Ovary (tissue), 9 donors: ENCODE results near the gene ZNF277. TPM values are rescaled to one million over a fixed set of nuclear protein-coding genes. Genes with fewer than 3 reads are reported as not detected.

ENCODE experiments used
- DNase-seq, 5 donors: peaks; one replicate each; pipeline ENCODE4 v3.0.0-alpha.2; 2019 to 2020
- H3K27ac ChIP-seq, 2 donors: fragments of 200-600 bp; one replicate each; pipeline versions ENCODE4 v1.5.1 to v1.8.0; 2019 to 2022
- H3K27me3 ChIP-seq: fragments of 200-600 bp; one replicate; pipeline ENCODE4 v1.8.0; 2022
- H3K36me3 ChIP-seq: fragments of 200-600 bp; sonication (generic); one replicate; pipeline ENCODE4 v1.5.1; 2019
- H3K4me1 ChIP-seq: one replicate; pipeline ENCODE4 v1.8.1; 2013; ENCODE audit warnings: mild to moderate bottlenecking, moderate library complexity; ENCODE audit not compliant: insufficient read depth
- H3K4me3 ChIP-seq: fragments of 200-600 bp; sonication (generic); one replicate; pipeline ENCODE4 v1.5.1; 2017
- H3K9me3 ChIP-seq, 2 donors: fragments of 200-600 bp in 1 of 2; sonication (generic) in 1 of 2; one replicate each; pipeline versions ENCODE4 v1.5.1 to v1.8.1; 2013 to 2019; ENCODE audit warnings: mild to moderate bottlenecking in 1 of 2, moderate library complexity in 1 of 2
- CTCF ChIP-seq, 3 donors: fragments of 450-650 bp in 2 of 3; fragments of 200-600 bp in 1 of 3; IDR thresholded peaks; one replicate each; pipeline versions ENCODE4 v1.5.1 to v1.8.0; 2016 to 2022; ENCODE audit warnings: antibody characterized with exemption in 3 of 3, mild to moderate bottlenecking in 1 of 3
- EP300 ChIP-seq: sonication (generic); formaldehyde crosslinking; IDR thresholded peaks from one replicate; pipeline ENCODE4 v1.6.1; 2017; ENCODE audit warnings: antibody characterized with exemption
- POLR2A ChIP-seq: fragments of 450-650 bp; IDR thresholded peaks from one replicate; pipeline ENCODE4 v1.6.1; 2017; ENCODE audit warnings: antibody characterized with exemption, mild to moderate bottlenecking, moderate library complexity
- WGBS, 3 donors: extraction: QIAGEN DNeasy Blood & Tissue Kit in 1 of 3; methylation state at CpG; one replicate each; pipeline versions ENCODE4 v1.1.5 to v1.1.7; 2013 to 2017; 5-methylcytosine and 5-hydroxymethylcytosine counted together
- intact Hi-C, 4 donors: fragments of 100-400 bp; cut with DNase I; formaldehyde crosslinking; loops; one replicate each; pipeline versions ENCODE4 v1.11.0 to v1.15.1; 2022 to 2023
- polyA plus RNA-seq, 2 donors: library from polyadenylated mRNA; stranded (reverse); fragments of 200-250 nt in 1 of 2; fragments of 350-450 nt in 1 of 2; fragmentation: Illumina TruSeq in 1 of 2; extraction: RNeasy Lipid Tissue Mini Kit (QIAGEN cat#74804) in 1 of 2; gene quantifications; one replicate each; pipeline ENCODE4 v1.2.3, GENCODE V29; 2013 to 2014
- total RNA-seq, 7 donors: library from RNA; depleted of rRNA in 2 of 7; stranded (reverse); fragments of >200 nt in 2 of 7; fragmentation: NEBNext Ultra II Directional in 3 of 7; extraction: Animal tissue kit (Norgen Biotek cat#: 25700) in 3 of 7; gene quantifications; one replicate each; pipeline versions ENCODE4 v1.1.0 to v1.2.4, GENCODE V29; 2016 to 2023
- donor health status: DM: no; HTN: no; CAD: no; lungs with moderate emphysema.
- donor health status: DM: no; HTN: no; CAD: no.
- donor health status: Bipolar disorder and iron deficiency.
- donor health status: DM: yes; HTN: yes; CAD: no.
- donor health status: DM: no; HTN: no; CAD: no.
- donor health status: DM: yes; HTN: yes; CAD: no.

The ZNF277 gene
- total and polyA plus RNA-seq, 9 donors, result 16.4 to 27.3 (median 21.2) TPM

GRCh38 chr7:112263519-112263918, 57.0 kb downstream of the ZNF277 start:
- H3K36me3 ChIP-seq, result no peaks in the 10 kb centered on the region
- H3K4me3 ChIP-seq, result no peak overlapping the region
- intact Hi-C loops, result no loop called here
- DNase-seq, result no peak
- TF ChIP-seq POLR2A, result no peak
- no peak for TF ChIP-seq EP300
- no peak for TF ChIP-seq CTCF (IDR thresholded peaks at IDR 0.05)
- H3K9me3 ChIP-seq, result no peaks in the 10 kb centered on the region
- peak overlapping the region in 1 of 2 donors; percentile 4 for H3K27ac ChIP-seq
- H3K4me1 ChIP-seq, result peaks cover 3% of the 10 kb centered on the region
- no peaks in the 10 kb centered on the region for H3K27me3 ChIP-seq

GRCh38 chr7:112266141-112266540, 59.6 kb downstream of the ZNF277 start:
- peak overlapping the region in 1 of 2 donors; percentile 25 for H3K27ac ChIP-seq
- no peaks in the 10 kb centered on the region for H3K9me3 ChIP-seq
- no peaks in the 10 kb centered on the region for H3K36me3 ChIP-seq
- TF ChIP-seq CTCF (IDR thresholded peaks at IDR 0.05) (no peak), EP300 (no peak), POLR2A (no peak)
- 61 to 71% (median 62%) methylated on average over 3 of the region's 3 CpGs for WGBS, 3 donors
- intact Hi-C loops, result no loop called here
- no peak overlapping the region for H3K4me3 ChIP-seq
- peaks cover 3% of the 10 kb centered on the region for H3K4me1 ChIP-seq
- H3K27me3 ChIP-seq, result no peaks in the 10 kb centered on the region
- no peak for DNase-seq

GRCh38 chr7:112266595-112267270, 60.2 kb downstream of the ZNF277 start:
- DNase-seq, result no peak
- intact Hi-C loops, result no loop called here
- Histone ChIP-seq H3K4me1 (peaks cover 3% of the 10 kb centered on the region), H3K9me3 (no peaks in the 10 kb centered on the region), H3K27ac (peak overlapping the region in 1 of 2 donors; percentile 25), H3K36me3 (no peaks in the 10 kb centered on the region), H3K4me3 (no peak overlapping the region), H3K27me3 (no peaks in the 10 kb centered on the region)
- 8 to 26% (median 9%) methylated on average over 5 of the region's 5 CpGs for WGBS, 3 donors
- TF ChIP-seq CTCF (IDR thresholded peaks at IDR 0.05) (no peak), POLR2A (no peak), EP300 (no peak)

- intact Hi-C loops, result no loop called here
Observed at GRCh38 chr7:112267944-112268691, 61.6 kb downstream of the ZNF277 start.

More at GRCh38 chr7:112267944-112268691, 61.6 kb downstream of the ZNF277 start:
- no peak for DNase-seq
- H3K9me3 ChIP-seq, result no peaks in the 10 kb centered on the region
- H3K27ac ChIP-seq, result no peak overlapping the region
- H3K4me3 ChIP-seq, result no peak overlapping the region
- WGBS, 3 donors, result 87 to 91% (median 88%) methylated on average over 1 of the region's 1 CpG
- TF ChIP-seq POLR2A (no peak), CTCF (IDR thresholded peaks at IDR 0.05) (no peak), EP300 (no peak)
- peaks cover 3% of the 10 kb centered on the region for H3K4me1 ChIP-seq
- no peaks in the 10 kb centered on the region for H3K27me3 ChIP-seq
- no peaks in the 10 kb centered on the region for H3K36me3 ChIP-seq
